Measurements from ENCODE around the gene RASGEF1B. TPM values are rescaled to one million over a fixed set of nuclear protein-coding genes. Genes with fewer than 3 reads are reported as not detected.

Gene RASGEF1B
- total RNA-seq, 2 donors from 2014 or later: 6.3 to 8.5 TPM

- H3K4me3 ChIP-seq: no peak overlapping the region
- H3K27ac ChIP-seq: peak overlapping the region in 1 of 2 donors; percentile 48
- peak; percentile 62 for DNase-seq (ENCODE audit: low spot score)
These were observed 32.7 kb upstream of the RASGEF1B start for GRCh38 chr4:81504112-81505003.

GRCh38 chr4:81503586-81503985, 31.9 kb upstream of the RASGEF1B start:
- Histone ChIP-seq H3K4me3 (no peak overlapping the region), H3K4me1 (peaks cover 0 to 10% of the 10 kb centered on the region in 2 donors), H3K27ac (no peak overlapping the region), H3K27me3 (no peaks in the 10 kb centered on the region), H3K9me3 (no peaks in the 10 kb centered on the region), H3K36me3 (no peaks in the 10 kb centered on the region)
- TF ChIP-seq CTCF (IDR thresholded peaks at IDR 0.05): no peak
- no peak for DNase-seq (ENCODE audit: low spot score)

More at GRCh38 chr4:81504112-81505003, 32.7 kb upstream of the RASGEF1B start:
- peaks cover 0 to 13% of the 10 kb centered on the region in 2 donors for H3K4me1 ChIP-seq
- no peaks in the 10 kb centered on the region for H3K27me3 ChIP-seq
- no peaks in the 10 kb centered on the region for H3K9me3 ChIP-seq
- no peaks in the 10 kb centered on the region for H3K36me3 ChIP-seq
- TF ChIP-seq CTCF (IDR thresholded peaks at IDR 0.05): no peak

GRCh38 chr4:81502564-81502963, 30.9 kb upstream of the RASGEF1B start:
- DNase-seq (ENCODE audit: low spot score): no peak
- Histone ChIP-seq H3K9me3 (no peaks in the 10 kb centered on the region), H3K36me3 (no peaks in the 10 kb centered on the region), H3K27me3 (no peaks in the 10 kb centered on the region), H3K27ac (no peak overlapping the region), H3K4me1 (peaks cover 0 to 7% of the 10 kb centered on the region in 2 donors), H3K4me3 (no peak overlapping the region)
- TF ChIP-seq CTCF (IDR thresholded peaks at IDR 0.05): no peak

- Histone ChIP-seq H3K4me3 (no peak overlapping the region), H3K4me1 (peaks cover 0 to 5% of the 10 kb centered on the region in 2 donors), H3K27ac (no peak overlapping the region), H3K27me3 (no peaks in the 10 kb centered on the region), H3K9me3 (no peaks in the 10 kb centered on the region), H3K36me3 (no peaks in the 10 kb centered on the region)
- no peak for TF ChIP-seq CTCF (IDR thresholded peaks at IDR 0.05)
- DNase-seq (ENCODE audit: low spot score): no peak
These were observed 28.1 kb upstream of the RASGEF1B start for GRCh38 chr4:81499840-81500239.

- no peak for TF ChIP-seq CTCF (IDR thresholded peaks at IDR 0.05)
- H3K4me3 ChIP-seq: no peak overlapping the region
- H3K27ac ChIP-seq: no peak overlapping the region
- H3K36me3 ChIP-seq: no peaks in the 10 kb centered on the region
- H3K27me3 ChIP-seq: no peaks in the 10 kb centered on the region
- H3K9me3 ChIP-seq: no peaks in the 10 kb centered on the region
- H3K4me1 ChIP-seq: no peaks in the 10 kb centered on the region
- DNase-seq (ENCODE audit: low spot score): no peak
These were observed 26.9 kb upstream of the RASGEF1B start for GRCh38 chr4:81498551-81499099.
